ENCODE measurements around the gene SYF2.
A peak's percentile ranks its signal among the peaks of the same experiment; 100 is the strongest.

Gene SYF2

DNA sequence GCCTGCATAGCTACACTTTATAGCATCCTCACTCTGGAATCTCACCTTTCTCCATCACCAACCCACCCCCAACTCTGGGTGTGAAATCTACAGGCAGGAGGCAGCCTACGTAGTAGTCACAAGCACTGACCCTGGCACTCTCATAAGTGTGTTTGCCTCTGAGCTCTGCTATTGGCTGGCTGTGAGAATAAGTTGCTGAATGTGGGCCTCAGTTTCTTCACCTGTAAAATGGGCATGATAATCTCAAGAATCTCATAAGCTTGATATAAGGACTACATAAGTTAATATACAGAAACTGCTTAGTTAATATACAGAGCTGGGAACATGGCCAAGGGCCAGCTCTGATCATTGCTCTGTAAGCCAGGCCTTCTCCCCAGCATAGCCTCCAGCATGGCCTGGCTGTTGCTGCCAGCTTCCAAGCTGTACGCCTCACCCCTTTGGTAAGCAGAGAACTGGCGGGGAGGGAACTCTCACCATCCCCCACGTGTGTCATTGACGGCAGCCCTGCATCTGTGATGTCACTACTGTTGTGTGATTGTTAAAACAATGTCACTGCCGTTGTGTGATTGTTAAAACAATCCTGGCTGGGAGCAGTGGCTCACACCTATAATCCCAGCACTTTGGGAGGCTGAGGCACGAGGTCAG is 53.3 kb downstream of the SYF2 start:
- no peak overlapping the region for H3K4ac ChIP-seq (ENCODE audit: low read length)
- H3K79me1 ChIP-seq (ENCODE audit: low read depth, low read length) = peaks cover 1% of the 10 kb centered on the region
- no peak overlapping the region for H3K27ac ChIP-seq (replicated peaks; ENCODE audit: low read length)
- no peak overlapping the region for H2BK12ac ChIP-seq (ENCODE audit: low read length)
- H3K4me1 ChIP-seq (ENCODE audit: control insufficient read depth in 2 of 2, insufficient read depth in 1 of 2, low read depth in 1 of 2, low read length in 2 of 2) = peaks cover 0 to 4% of the 10 kb centered on the region in 2 donors
- H3K9me3 ChIP-seq (replicated peaks in 1 of 2; ENCODE audit: control insufficient read depth in 2 of 2, insufficient read depth in 1 of 2, low read depth in 1 of 2, low read length in 2 of 2) = peaks cover 0 to 6% of the 10 kb centered on the region in 2 donors
- DNase-seq (ENCODE audit: low spot score) = no peak
- H3K14ac ChIP-seq (ENCODE audit: low read length) = peak overlapping the region; percentile 38
- peak overlapping the region; percentile 40 for H3K9ac ChIP-seq (ENCODE audit: low read depth, low read length, poor library complexity)
- no CpG with 5 or more reads among the region's 7 CpGs for WGBS, 2 donors (ENCODE audit: extremely low coverage in 2 of 2, insufficient read length in 2 of 2, insufficient replicate concordance in 1 of 2)
- H2BK5ac ChIP-seq (ENCODE audit: low read length) = peak overlapping the region; percentile 46
- no peak overlapping the region for H2AFZ ChIP-seq (ENCODE audit: low read length)
- H3K18ac ChIP-seq (ENCODE audit: low read length) = peak overlapping the region; percentile 64
- no peaks in the 10 kb centered on the region for H3K36me3 ChIP-seq (replicated peaks in 1 of 2; ENCODE audit: control insufficient read depth in 2 of 2, insufficient read depth in 2 of 2, low read length in 2 of 2)
- no peak overlapping the region for H4K91ac ChIP-seq (ENCODE audit: low read depth, low read length, poor library complexity)
- H2AK5ac ChIP-seq (ENCODE audit: low read depth, low read length) = peak overlapping the region; percentile 77
- no peak overlapping the region for H4K8ac ChIP-seq (ENCODE audit: low read depth, low read length)
- H3K4me3 ChIP-seq (ENCODE audit: low read length in 2 of 2) = no peak overlapping the region
- peaks cover 0 to 15% (median 0%) of the 10 kb centered on the region in 3 experiments for H3K27me3 ChIP-seq (ENCODE audit: control insufficient read depth in 3 of 3, insufficient read depth in 3 of 3, low read depth in 1 of 3, low read length in 3 of 3)
- no peak overlapping the region for H3K4me2 ChIP-seq (ENCODE audit: insufficient read depth, low read length, poor library complexity, severe bottlenecking)
- no peak overlapping the region for H3K23ac ChIP-seq (ENCODE audit: low read depth, low read length, poor library complexity)
- H2BK120ac ChIP-seq (ENCODE audit: low read depth, low read length) = no peak overlapping the region
- no peak overlapping the region for H2BK15ac ChIP-seq (ENCODE audit: low read length)

DNA sequence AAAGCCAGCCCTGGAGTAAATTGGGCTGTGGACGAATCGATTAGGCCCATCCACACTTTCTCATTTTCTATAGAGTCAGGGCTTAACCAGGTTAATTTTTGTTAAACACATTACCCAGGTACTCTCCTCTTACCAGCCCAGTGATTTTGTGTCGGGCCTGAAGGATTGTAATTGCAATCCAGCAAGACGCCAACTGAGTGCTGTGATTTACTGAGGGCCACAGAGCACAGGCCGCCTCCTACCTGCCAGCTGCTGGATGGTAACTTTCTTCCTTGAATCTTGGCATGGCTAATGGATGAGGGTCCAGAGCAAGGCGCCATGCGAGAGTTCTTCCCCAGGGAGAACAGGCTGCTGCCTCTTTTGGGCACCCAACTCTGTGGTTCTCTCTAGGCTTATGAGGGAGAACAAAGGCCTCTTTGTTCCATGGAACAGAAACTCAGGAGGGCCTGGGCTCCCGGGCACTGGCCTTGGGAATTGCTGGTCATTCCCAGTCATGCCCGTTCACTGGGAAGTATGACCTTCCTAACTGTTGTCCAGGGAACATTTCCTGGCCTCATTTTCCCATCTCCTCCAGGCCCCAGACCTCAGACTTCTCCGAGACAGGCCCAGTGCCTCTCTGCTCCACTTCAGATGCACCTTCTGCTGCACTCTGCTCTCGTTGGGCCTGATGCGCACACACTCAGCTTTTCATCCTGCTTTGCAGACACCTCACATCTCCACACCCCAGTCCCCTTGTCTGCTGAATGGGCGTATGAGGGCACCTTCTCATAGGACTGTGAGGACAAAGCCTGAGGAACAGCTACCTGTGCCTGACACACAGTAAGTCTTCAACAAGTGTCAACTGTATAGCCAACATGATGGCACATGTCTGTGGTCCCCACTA is 57.3 kb downstream of the SYF2 start:
- Histone ChIP-seq H3K9ac (ENCODE audit: low read depth, low read length, poor library complexity) (no peak overlapping the region), H2BK15ac (ENCODE audit: low read length) (no peak overlapping the region), H3K14ac (ENCODE audit: low read length) (no peak overlapping the region), H3K4me1 (ENCODE audit: control insufficient read depth in 2 of 2, insufficient read depth in 1 of 2, low read depth in 1 of 2, low read length in 2 of 2) (peaks cover 0 to 4% of the 10 kb centered on the region in 2 donors), H3K27ac (replicated peaks; ENCODE audit: low read length) (no peak overlapping the region), H2AFZ (ENCODE audit: low read length) (no peak overlapping the region), H2BK120ac (ENCODE audit: low read depth, low read length) (no peak overlapping the region), H4K91ac (ENCODE audit: low read depth, low read length, poor library complexity) (no peak overlapping the region), H3K79me1 (ENCODE audit: low read depth, low read length) (no peaks in the 10 kb centered on the region), H3K4ac (ENCODE audit: low read length) (no peak overlapping the region), H3K18ac (ENCODE audit: low read length) (no peak overlapping the region), H3K27me3 (ENCODE audit: control insufficient read depth in 3 of 3, insufficient read depth in 3 of 3, low read depth in 1 of 3, low read length in 3 of 3) (no peaks in the 10 kb centered on the region), H2BK5ac (ENCODE audit: low read length) (peak overlapping the region; percentile 43), H4K8ac (ENCODE audit: low read depth, low read length) (no peak overlapping the region), H2AK5ac (ENCODE audit: low read depth, low read length) (peak overlapping the region; percentile 15), H3K9me3 (replicated peaks in 1 of 2; ENCODE audit: control insufficient read depth in 2 of 2, insufficient read depth in 1 of 2, low read depth in 1 of 2, low read length in 2 of 2) (peaks cover 0 to 6% of the 10 kb centered on the region in 2 donors), H3K23ac (ENCODE audit: low read depth, low read length, poor library complexity) (peak overlapping the region; percentile 25), H3K4me2 (ENCODE audit: insufficient read depth, low read length, poor library complexity, severe bottlenecking) (no peak overlapping the region), H3K36me3 (replicated peaks in 1 of 2; ENCODE audit: control insufficient read depth in 2 of 2, insufficient read depth in 2 of 2, low read length in 2 of 2) (no peaks in the 10 kb centered on the region), H2BK12ac (ENCODE audit: low read length) (no peak overlapping the region), H3K4me3 (ENCODE audit: low read length in 2 of 2) (no peak overlapping the region)
- whole genome bisulfite sequencing, 2 donors (ENCODE audit: extremely low coverage in 2 of 2, insufficient read length in 2 of 2, insufficient replicate concordance in 1 of 2) = no CpG with 5 or more reads among the region's 13 CpGs
- no peak for DNase-seq (ENCODE audit: low spot score)

DNA sequence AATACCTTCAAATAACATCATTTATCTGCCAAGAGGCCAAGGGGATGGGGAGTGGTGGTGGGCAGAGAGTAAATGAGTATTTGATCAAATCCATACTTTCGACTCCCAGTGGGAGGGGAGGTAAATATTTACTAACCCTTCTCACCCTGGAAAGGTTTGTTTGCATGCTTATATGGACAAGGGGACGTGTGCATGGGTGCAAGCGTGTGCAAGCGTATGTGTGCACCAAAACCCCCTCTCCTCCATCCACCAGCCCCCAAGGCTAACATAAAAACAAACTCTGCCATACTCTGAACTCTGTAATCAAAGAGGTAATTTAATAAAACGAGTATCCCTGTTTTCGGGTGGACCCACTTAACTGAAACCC is 58.0 kb downstream of the SYF2 start:
- no CpG with 5 or more reads among the region's 6 CpGs for WGBS, 2 donors (ENCODE audit: extremely low coverage in 2 of 2, insufficient read length in 2 of 2, insufficient replicate concordance in 1 of 2)
- H3K27ac ChIP-seq (replicated peaks; ENCODE audit: low read length) = no peak overlapping the region

DNA sequence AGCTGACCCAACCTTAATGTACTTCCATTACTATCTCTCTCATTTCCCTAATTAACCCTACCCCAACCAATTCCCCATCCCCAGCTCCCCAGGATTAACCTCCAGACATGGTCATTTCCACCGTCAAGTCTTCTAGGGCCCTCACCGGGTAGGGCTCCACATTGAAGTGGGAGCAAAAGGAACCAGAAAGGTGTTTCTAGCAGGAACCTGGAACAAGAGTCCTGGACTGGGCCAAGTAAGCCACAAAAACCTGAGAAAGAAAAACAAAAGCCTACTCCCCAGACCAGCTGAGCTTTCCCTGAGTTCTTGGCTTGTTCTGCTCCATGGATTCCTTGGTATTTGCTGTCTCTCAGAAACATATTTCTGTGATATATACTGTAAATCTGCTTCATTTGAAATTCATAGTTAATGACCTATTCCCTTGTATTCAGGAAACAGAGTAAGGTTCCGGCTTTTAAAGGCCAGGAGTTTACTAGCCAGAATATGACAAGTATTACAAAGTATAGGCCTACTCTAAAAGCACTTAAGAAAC is 58.4 kb downstream of the SYF2 start:
- no peak overlapping the region for H3K27ac ChIP-seq (replicated peaks; ENCODE audit: low read length)
- no peaks in the 10 kb centered on the region for H3K79me1 ChIP-seq (ENCODE audit: low read depth, low read length)
- no peak overlapping the region for H2AK5ac ChIP-seq (ENCODE audit: low read depth, low read length)
- peaks cover 0 to 6% (median 0%) of the 10 kb centered on the region in 3 experiments for H3K27me3 ChIP-seq (ENCODE audit: control insufficient read depth in 3 of 3, insufficient read depth in 3 of 3, low read depth in 1 of 3, low read length in 3 of 3)
- no peak overlapping the region for H3K14ac ChIP-seq (ENCODE audit: low read length)
- no peak overlapping the region for H3K4me2 ChIP-seq (ENCODE audit: insufficient read depth, low read length, poor library complexity, severe bottlenecking)
- no peak overlapping the region for H3K4me3 ChIP-seq (ENCODE audit: low read length in 2 of 2)
- no peak overlapping the region for H4K91ac ChIP-seq (ENCODE audit: low read depth, low read length, poor library complexity)
- no peak overlapping the region for H4K8ac ChIP-seq (ENCODE audit: low read depth, low read length)
- H3K23ac ChIP-seq (ENCODE audit: low read depth, low read length, poor library complexity) = no peak overlapping the region
- peaks cover 0 to 4% of the 10 kb centered on the region in 2 donors for H3K4me1 ChIP-seq (ENCODE audit: control insufficient read depth in 2 of 2, insufficient read depth in 1 of 2, low read depth in 1 of 2, low read length in 2 of 2)
- no peak for DNase-seq (ENCODE audit: low spot score)
- H2BK5ac ChIP-seq (ENCODE audit: low read length) = no peak overlapping the region
- H2BK120ac ChIP-seq (ENCODE audit: low read depth, low read length) = no peak overlapping the region
- H2BK12ac ChIP-seq (ENCODE audit: low read length) = no peak overlapping the region
- no peak overlapping the region for H2AFZ ChIP-seq (ENCODE audit: low read length)
- peaks cover 0 to 6% of the 10 kb centered on the region in 2 donors for H3K9me3 ChIP-seq (replicated peaks in 1 of 2; ENCODE audit: control insufficient read depth in 2 of 2, insufficient read depth in 1 of 2, low read depth in 1 of 2, low read length in 2 of 2)
- H2BK15ac ChIP-seq (ENCODE audit: low read length) = no peak overlapping the region
- WGBS, 2 donors (ENCODE audit: extremely low coverage in 2 of 2, insufficient read length in 2 of 2, insufficient replicate concordance in 1 of 2) = no CpG with 5 or more reads among the region's 3 CpGs
- H3K18ac ChIP-seq (ENCODE audit: low read length) = no peak overlapping the region
- H3K9ac ChIP-seq (ENCODE audit: low read depth, low read length, poor library complexity) = no peak overlapping the region
- H3K4ac ChIP-seq (ENCODE audit: low read length) = no peak overlapping the region
- H3K36me3 ChIP-seq (replicated peaks in 1 of 2; ENCODE audit: control insufficient read depth in 2 of 2, insufficient read depth in 2 of 2, low read length in 2 of 2) = no peaks in the 10 kb centered on the region

More for the DNA sequence above, 58.0 kb downstream of the SYF2 start:
- no peaks in the 10 kb centered on the region for H3K79me1 ChIP-seq (ENCODE audit: low read depth, low read length)
- H2BK15ac ChIP-seq (ENCODE audit: low read length) = no peak overlapping the region
- no peaks in the 10 kb centered on the region for H3K36me3 ChIP-seq (replicated peaks in 1 of 2; ENCODE audit: control insufficient read depth in 2 of 2, insufficient read depth in 2 of 2, low read length in 2 of 2)
- no peak overlapping the region for H2AK5ac ChIP-seq (ENCODE audit: low read depth, low read length)
- H3K14ac ChIP-seq (ENCODE audit: low read length) = no peak overlapping the region
- no peak overlapping the region for H2BK12ac ChIP-seq (ENCODE audit: low read length)
- peaks cover 0 to 6% of the 10 kb centered on the region in 2 donors for H3K9me3 ChIP-seq (replicated peaks in 1 of 2; ENCODE audit: control insufficient read depth in 2 of 2, insufficient read depth in 1 of 2, low read depth in 1 of 2, low read length in 2 of 2)
- no peak overlapping the region for H2BK5ac ChIP-seq (ENCODE audit: low read length)
- no peak overlapping the region for H2BK120ac ChIP-seq (ENCODE audit: low read depth, low read length)
- no peak overlapping the region for H4K91ac ChIP-seq (ENCODE audit: low read depth, low read length, poor library complexity)
- H3K4ac ChIP-seq (ENCODE audit: low read length) = no peak overlapping the region
- no peak for DNase-seq (ENCODE audit: low spot score)
- H3K4me1 ChIP-seq (ENCODE audit: control insufficient read depth in 2 of 2, insufficient read depth in 1 of 2, low read depth in 1 of 2, low read length in 2 of 2) = peaks cover 0 to 4% of the 10 kb centered on the region in 2 donors
- H3K4me2 ChIP-seq (ENCODE audit: insufficient read depth, low read length, poor library complexity, severe bottlenecking) = no peak overlapping the region
- H3K18ac ChIP-seq (ENCODE audit: low read length) = no peak overlapping the region
- no peak overlapping the region for H2AFZ ChIP-seq (ENCODE audit: low read length)
- no peak overlapping the region for H3K23ac ChIP-seq (ENCODE audit: low read depth, low read length, poor library complexity)
- peaks cover 0 to 3% (median 0%) of the 10 kb centered on the region in 3 experiments for H3K27me3 ChIP-seq (ENCODE audit: control insufficient read depth in 3 of 3, insufficient read depth in 3 of 3, low read depth in 1 of 3, low read length in 3 of 3)
- no peak overlapping the region for H4K8ac ChIP-seq (ENCODE audit: low read depth, low read length)
- H3K4me3 ChIP-seq (ENCODE audit: low read length in 2 of 2) = no peak overlapping the region
- H3K9ac ChIP-seq (ENCODE audit: low read depth, low read length, poor library complexity) = no peak overlapping the region

All from neuronal stem cell (in vitro differentiated cells).